Ureter (tissue), 1 donor: ENCODE measurements around the gene LMTK2. TPM values are rescaled to one million over a fixed set of nuclear protein-coding genes. Genes with fewer than 3 reads are reported as not detected.
"Not testable (repeated sequence)": the region's sequence is repeated elsewhere in the genome, so short reads cannot be mapped to it uniquely, and the experiment has no call there.

Experiments
- DNase-seq: peaks from one replicate; pipeline ENCODE4 v3.0.0-alpha.2; 2020; ENCODE audit warnings: low spot score
- total RNA-seq: library from RNA; stranded (reverse); gene quantifications from one replicate; pipeline ENCODE4 v1.2.4, GENCODE V29; 2023
- donor health status: DM: yes; HTN: yes; CAD: no.

LMTK2 gene
- total RNA-seq, 1 donor from 2014 or later, result 34.1 TPM

GRCh38 chr7:98105942-98106544, 619 bp upstream of the LMTK2 start:
- DNase-seq, result no peak

GRCh38 chr7:98107313-98107721, 655 bp downstream of the LMTK2 start:
- no peak for DNase-seq

GRCh38 chr7:98110249-98111022, 3.8 kb downstream of the LMTK2 start:
- DNase-seq, result peak; percentile 58

GRCh38 chr7:98112077-98112476, 5.4 kb downstream of the LMTK2 start:
- no peak for DNase-seq

- DNase-seq, result no peak
Measured at GRCh38 chr7:98115746-98116525, 9.3 kb downstream of the LMTK2 start.

GRCh38 chr7:98116656-98117461, 10.2 kb downstream of the LMTK2 start:
- no peak for DNase-seq

- DNase-seq, result no peak
Measured at GRCh38 chr7:98119256-98119918, 12.7 kb downstream of the LMTK2 start.

GRCh38 chr7:98120559-98120958, 13.9 kb downstream of the LMTK2 start:
- no peak for DNase-seq

- not testable (repeated sequence) for DNase-seq
Measured at GRCh38 chr7:98121388-98121787, 14.7 kb downstream of the LMTK2 start.

GRCh38 chr7:98123365-98123696, 16.7 kb downstream of the LMTK2 start:
- DNase-seq, result no peak

- DNase-seq, result no peak
Measured at GRCh38 chr7:98125759-98126158, 19.1 kb downstream of the LMTK2 start.

- DNase-seq, result no peak
Measured at GRCh38 chr7:98126311-98127142, 19.9 kb downstream of the LMTK2 start.

GRCh38 chr7:98128346-98128745, 21.7 kb downstream of the LMTK2 start:
- DNase-seq, result no peak

- no peak for DNase-seq
Measured at GRCh38 chr7:98130959-98131358, 24.3 kb downstream of the LMTK2 start.

- no peak for DNase-seq
Measured at GRCh38 chr7:98133181-98133580, 26.5 kb downstream of the LMTK2 start.

GRCh38 chr7:98133621-98134303, 27.1 kb downstream of the LMTK2 start:
- DNase-seq, result no peak

GRCh38 chr7:98134420-98135228, 28.0 kb downstream of the LMTK2 start:
- DNase-seq, result no peak

- DNase-seq, result no peak
Measured at GRCh38 chr7:98135984-98136383, 29.3 kb downstream of the LMTK2 start.

- no peak for DNase-seq
Measured at GRCh38 chr7:98136423-98136822, 29.8 kb downstream of the LMTK2 start.
